Measurements from ENCODE around the gene COMMD1. TPM values are rescaled to one million over a fixed set of nuclear protein-coding genes. Genes with fewer than 3 reads are reported as not detected.
"Not testable (repeated sequence)": the region's sequence is repeated elsewhere in the genome, so short reads cannot be mapped to it uniquely, and the experiment has no call there.

Gene COMMD1
- total RNA-seq, 8 experiments from 2014 or later = 23.6 to 48.6 (median 32.5) TPM

DNA sequence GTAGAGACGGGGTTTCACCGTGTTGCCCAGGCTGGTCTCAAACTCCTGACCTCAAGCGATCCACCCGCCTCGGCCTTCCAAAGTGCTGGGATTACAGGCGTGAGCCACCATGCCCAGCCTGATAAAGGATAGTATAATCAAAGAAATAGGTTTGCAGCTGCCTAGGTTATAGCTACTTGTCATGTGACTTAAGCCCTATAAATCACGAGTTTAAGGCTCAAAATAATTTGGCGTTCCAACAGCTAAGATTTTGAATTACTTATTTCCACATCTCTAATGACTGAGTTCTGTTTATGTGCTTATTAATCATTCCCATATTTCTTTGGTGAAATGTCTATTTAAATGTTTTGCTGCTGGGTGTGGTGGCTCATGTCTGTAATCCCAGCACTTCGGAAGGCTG, 49.4 kb downstream of the COMMD1 start:
- 10 to 100% (median 89%) methylated on average over 1 to 5 of the region's 9 CpGs; no CpG with 5 or more reads in 1 of the 10 experiments for WGBS, 10 experiments

DNA sequence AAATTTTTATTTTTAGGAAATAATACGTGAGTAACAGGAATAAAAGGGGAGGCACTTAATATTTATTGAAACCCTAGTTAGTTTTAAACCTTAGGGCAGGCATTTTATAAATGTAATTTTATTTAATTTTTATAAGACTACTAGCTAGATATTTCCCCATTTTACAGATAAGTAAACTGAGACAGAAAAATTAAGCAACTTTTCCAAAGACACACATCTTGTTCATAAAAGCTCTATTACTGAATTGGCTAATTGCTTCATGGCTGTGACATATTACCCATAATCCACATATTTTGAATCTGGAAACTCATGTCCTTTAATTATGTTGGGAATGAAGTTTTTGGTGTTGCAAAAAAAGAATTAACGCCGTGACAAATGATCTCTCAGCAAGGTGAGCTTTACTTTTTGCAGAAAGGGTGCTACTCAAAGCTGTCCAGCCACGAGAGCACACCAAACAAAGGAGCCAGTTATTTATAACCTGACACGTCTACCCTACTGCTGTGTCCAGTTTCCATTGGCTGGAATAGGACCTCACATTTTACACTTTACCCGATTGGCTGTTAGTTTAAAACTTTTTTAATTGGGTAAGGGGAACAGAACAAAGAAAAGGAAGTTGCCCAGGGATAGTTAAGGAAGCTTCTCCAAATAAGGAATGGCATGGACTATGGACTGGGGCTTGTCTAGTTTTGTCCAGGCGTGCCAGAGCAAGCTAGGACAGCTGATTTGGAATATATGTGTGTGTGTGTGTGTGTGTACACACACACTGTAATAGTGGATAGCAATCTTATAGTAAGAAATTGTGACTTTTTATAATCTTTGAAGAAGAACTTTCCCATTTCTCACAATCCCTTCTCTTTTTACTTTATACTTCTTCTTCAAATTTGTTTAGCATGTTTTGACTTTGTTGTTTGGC, 54.2 kb downstream of the COMMD1 start:
- in situ Hi-C loops (cut with MboI; ENCODE audit: low pct_unique_long_range_greater_than_20kb in 2 of 9, low sequenced_read_pairs in 9 of 9, unreplicated experiment in 9 of 9) = no loop called here
- WGBS, 10 experiments = 89 to 100% (median 97%) methylated on average over 1 to 6 of the region's 7 CpGs; no CpG with 5 or more reads in 1 of the 10 experiments
- Histone ChIP-seq H3K4me3 (no peak overlapping the region), H3K27ac (no peak overlapping the region), H3K4me1 (replicated peaks in 1 of 2) (no peaks in the 10 kb centered on the region)
- ATAC-seq (replicated peaks in 6 of 8) = no peak

More for the DNA sequence above, 49.4 kb downstream of the COMMD1 start:
- in situ Hi-C loops (cut with MboI; ENCODE audit: low pct_unique_long_range_greater_than_20kb in 2 of 9, low sequenced_read_pairs in 9 of 9, unreplicated experiment in 9 of 9); H3K4me1 ChIP-seq (replicated peaks in 1 of 2); H3K27ac ChIP-seq; H3K4me3 ChIP-seq: not testable (repeated sequence)
- ATAC-seq (replicated peaks in 6 of 8) = peak in 2 of 8 experiments; percentile 38 to 49

DNA sequence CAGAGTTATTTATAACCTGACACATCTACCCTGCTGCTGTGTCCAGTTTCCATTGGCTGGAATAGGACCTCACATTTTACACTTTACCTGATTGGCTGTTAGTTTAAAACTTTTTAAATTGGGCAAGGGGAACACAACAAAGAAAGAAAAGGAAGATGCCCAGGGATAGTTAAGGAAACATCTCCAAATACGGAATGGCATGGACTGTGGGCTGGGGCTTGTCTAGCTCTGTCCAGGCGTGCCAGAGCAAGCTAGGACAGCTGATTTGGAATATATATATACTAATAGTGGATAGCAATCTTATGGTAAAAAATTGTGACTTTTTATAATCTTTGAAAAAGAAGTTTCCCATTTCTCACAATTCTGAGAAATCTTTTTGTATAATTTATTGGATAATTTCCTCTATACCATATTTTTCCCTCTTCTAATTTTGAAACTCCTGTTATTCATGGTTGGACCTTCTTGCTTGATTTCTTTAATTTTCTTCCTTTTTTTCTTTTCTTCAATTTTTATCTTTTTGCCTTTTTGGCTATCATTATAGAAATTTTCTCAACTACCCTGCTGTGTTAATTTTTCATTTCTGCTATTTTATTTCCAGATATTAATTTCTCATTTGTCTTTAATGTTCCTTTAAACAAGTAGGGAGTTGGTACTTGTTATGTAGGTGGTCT, 55.9 kb downstream of the COMMD1 start:
- Histone ChIP-seq H3K27ac (no peak overlapping the region), H3K4me3 (no peak overlapping the region), H3K4me1 (replicated peaks in 1 of 2) (no peaks in the 10 kb centered on the region)
- in situ Hi-C loops (cut with MboI; ENCODE audit: low pct_unique_long_range_greater_than_20kb in 2 of 9, low sequenced_read_pairs in 9 of 9, unreplicated experiment in 9 of 9) = no loop called here
- WGBS, 10 experiments = 83 to 100% (median 96%) methylated on average over 1 to 2 of the region's 2 CpGs; no CpG with 5 or more reads in 6 of the 10 experiments
- no peak for ATAC-seq (replicated peaks in 6 of 8)

DNA sequence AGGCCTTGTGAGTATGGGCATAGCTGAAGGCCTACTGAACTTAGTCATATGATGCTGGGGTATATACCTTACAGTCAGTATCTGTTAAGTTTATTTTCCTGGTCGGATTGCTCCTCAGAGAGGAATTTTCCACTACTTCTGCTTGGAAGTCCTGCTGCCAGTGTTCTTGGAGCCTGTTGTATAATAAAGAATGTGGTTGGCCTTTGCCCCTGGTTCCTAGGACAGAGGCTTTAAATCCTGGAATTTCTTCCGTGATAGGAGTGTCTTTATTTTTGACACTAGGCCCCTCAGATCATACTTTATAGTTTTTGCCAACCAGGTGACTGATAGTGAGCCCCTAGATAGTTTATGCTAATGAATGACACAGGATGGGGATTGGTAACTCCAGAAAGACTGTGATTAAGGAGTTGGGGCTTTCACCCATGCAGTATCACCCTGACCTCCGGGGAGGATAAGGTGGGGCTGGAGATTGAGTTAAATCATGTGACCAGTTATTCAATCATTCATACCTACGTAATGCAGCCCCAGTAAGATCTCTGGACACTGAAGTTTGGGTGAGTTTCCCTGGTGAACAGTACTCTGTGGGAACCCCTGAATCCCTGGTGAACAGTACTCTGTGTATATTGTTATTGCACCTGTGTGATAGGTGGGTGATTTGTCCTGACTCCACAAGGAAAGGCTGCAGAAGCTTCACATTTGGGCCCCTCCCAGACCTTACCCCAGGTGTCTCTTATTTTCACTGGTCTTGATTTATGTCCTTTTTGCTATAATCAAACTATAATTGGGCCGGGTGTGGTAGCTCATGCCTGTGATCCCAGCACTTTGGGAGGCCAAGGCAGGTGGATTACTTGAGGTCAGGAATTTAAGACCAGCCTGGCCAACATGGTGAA, 56.9 kb downstream of the COMMD1 start:
- Histone ChIP-seq H3K27ac (no peak overlapping the region), H3K4me1 (replicated peaks in 1 of 2) (no peaks in the 10 kb centered on the region), H3K4me3 (no peak overlapping the region)
- in situ Hi-C loops (cut with MboI; ENCODE audit: low pct_unique_long_range_greater_than_20kb in 2 of 9, low sequenced_read_pairs in 9 of 9, unreplicated experiment in 9 of 9) = no loop called here
- WGBS, 10 experiments = 69 to 100% (median 92%) methylated on average over 1 to 5 of the region's 5 CpGs
- no peak for ATAC-seq (replicated peaks in 6 of 8)

DNA sequence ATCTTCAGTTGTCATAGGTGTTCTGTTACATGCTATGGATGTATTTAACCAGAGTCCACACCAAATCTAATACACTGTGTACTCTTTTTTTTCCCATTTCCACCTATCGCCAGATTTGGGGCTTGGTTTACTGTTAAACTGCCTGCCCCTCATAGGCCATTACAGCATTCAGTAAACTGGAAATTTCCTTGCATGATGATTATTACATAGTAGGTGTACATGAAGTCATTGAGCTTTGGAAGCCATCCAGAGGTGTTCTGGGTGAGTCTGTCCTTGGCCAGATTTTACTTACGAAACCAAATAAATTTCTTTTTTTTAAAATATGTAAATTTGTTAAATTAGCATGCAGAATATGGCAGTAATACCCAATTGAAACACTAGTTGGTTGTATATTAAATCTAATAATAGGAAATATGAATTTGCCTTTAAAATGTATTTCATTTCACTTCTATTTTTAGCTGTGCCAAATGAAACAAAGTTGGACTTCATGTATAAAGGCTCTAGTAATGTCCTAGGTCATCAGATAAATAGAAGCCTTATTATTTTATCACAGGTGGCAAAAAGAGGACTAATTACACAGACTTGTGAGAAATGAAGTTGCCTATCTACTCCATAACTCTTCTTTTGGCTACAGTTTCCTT, 60.7 kb downstream of the COMMD1 start:
- in situ Hi-C loops (cut with MboI; ENCODE audit: low pct_unique_long_range_greater_than_20kb in 2 of 9, low sequenced_read_pairs in 9 of 9, unreplicated experiment in 9 of 9) = no loop called here
- no peak overlapping the region for H3K27ac ChIP-seq
- no peaks in the 10 kb centered on the region for H3K4me1 ChIP-seq (replicated peaks in 1 of 2)
- 70 to 100% (median 91%) methylated on average over 1 to 2 of the region's 2 CpGs; no CpG with 5 or more reads in 2 of the 10 experiments for WGBS, 10 experiments
- no peak for ATAC-seq (replicated peaks in 6 of 8)
- H3K4me3 ChIP-seq = no peak overlapping the region

DNA sequence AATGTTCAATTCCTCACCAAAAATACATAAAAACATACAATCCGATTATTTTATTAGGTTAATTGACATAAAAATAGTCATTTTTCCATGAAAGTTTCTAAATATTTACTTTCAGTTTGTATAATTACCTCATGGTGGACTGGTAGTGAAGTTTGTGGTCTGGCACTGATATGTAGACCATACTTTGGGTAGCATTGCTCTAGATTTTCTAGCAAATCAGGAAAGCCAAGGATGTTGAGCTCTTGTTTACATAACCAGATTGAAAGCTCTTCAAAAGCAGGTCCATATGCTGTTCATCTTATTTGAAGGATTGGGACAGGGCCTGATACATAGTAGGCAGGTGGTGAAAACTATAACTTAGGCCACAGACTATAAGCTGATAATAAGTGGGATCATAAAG, 61.8 kb downstream of the COMMD1 start:
- in situ Hi-C loops (cut with MboI; ENCODE audit: low pct_unique_long_range_greater_than_20kb in 2 of 9, low sequenced_read_pairs in 9 of 9, unreplicated experiment in 9 of 9) = no loop called here
- no peak overlapping the region for H3K4me3 ChIP-seq
- ATAC-seq (replicated peaks in 6 of 8) = peak in 1 of 8 experiments; percentile 20
- 0 to 100% (median 83%) methylated on average over 1 of the region's 1 CpG; no CpG with 5 or more reads in 1 of the 10 experiments for WGBS, 10 experiments
- H3K27ac ChIP-seq = no peak overlapping the region
- H3K4me1 ChIP-seq (replicated peaks in 1 of 2) = no peaks in the 10 kb centered on the region

DNA sequence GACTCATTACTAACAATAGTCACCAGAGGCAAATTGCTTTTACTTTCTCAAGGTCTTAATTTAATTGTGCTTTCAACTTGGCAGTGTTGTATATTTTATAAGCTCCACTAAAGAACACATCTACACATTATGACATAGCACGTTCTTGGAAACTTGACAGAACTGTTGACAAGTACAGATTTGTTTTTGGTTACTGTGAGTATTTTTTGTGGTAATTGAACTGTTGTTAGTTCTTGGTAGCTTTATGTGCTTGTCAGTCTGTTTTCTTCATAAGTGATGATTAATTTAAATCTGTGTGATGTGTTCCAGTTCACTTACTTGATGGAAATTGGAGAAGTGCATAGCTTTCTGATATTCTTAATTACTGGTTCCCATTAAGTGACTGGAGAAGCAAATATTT, 63.9 kb downstream of the COMMD1 start:
- H3K4me3 ChIP-seq = no peak overlapping the region
- H3K27ac ChIP-seq = no peak overlapping the region
- in situ Hi-C loops (cut with MboI; ENCODE audit: low pct_unique_long_range_greater_than_20kb in 2 of 9, low sequenced_read_pairs in 9 of 9, unreplicated experiment in 9 of 9) = no loop called here
- WGBS, 10 experiments = 67 to 100% (median 71%) methylated on average over 1 of the region's 1 CpG; no CpG with 5 or more reads in 5 of the 10 experiments
- no peak for ATAC-seq (replicated peaks in 6 of 8)
- H3K4me1 ChIP-seq (replicated peaks in 1 of 2) = no peaks in the 10 kb centered on the region

DNA sequence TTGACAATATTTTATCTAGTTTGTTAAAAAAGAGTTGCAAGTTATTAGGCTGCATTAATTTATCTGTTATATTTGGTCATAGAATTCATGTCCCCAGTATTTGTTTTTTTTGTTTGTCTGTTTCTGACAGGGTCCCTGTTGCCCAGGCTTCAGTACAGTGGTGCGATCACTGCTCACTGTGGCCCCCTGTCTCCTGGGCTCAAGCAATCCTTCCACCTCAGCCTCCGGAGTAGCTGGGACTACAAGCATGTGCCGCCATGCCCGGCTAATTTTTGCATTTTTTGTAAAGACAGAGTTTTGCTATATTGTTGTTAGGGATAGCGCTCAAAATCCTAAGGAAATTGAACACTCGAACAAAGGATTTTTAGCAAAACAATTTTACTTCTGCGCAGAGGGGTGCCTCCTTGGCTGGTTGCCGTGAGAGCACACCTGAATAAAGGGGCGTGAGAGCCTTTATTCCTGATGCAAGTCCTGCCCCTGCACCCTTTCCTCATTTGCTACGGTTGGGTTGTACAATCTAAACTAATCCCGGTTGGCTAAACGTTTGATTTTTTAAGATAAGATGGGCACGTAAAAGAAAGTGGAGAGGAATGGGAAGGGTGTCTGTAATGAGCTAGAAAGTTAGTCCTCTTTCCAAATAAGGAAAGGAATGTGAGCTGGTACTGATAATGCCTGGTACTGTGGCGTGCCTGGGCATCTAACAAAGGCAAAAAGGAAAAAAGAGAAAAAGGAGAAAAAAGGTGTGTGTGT, 65.5 kb downstream of the COMMD1 start:
- no peak overlapping the region for H3K4me3 ChIP-seq
- in situ Hi-C loops (cut with MboI; ENCODE audit: low pct_unique_long_range_greater_than_20kb in 2 of 9, low sequenced_read_pairs in 9 of 9, unreplicated experiment in 9 of 9) = no loop called here
- WGBS, 10 experiments = 53 to 98% (median 82%) methylated on average over 4 to 12 of the region's 14 CpGs; no CpG with 5 or more reads in 1 of the 10 experiments
- no peaks in the 10 kb centered on the region for H3K4me1 ChIP-seq (replicated peaks in 1 of 2)
- peak in 1 of 8 experiments; percentile 65 for ATAC-seq (replicated peaks in 6 of 8)
- no peak overlapping the region for H3K27ac ChIP-seq

DNA sequence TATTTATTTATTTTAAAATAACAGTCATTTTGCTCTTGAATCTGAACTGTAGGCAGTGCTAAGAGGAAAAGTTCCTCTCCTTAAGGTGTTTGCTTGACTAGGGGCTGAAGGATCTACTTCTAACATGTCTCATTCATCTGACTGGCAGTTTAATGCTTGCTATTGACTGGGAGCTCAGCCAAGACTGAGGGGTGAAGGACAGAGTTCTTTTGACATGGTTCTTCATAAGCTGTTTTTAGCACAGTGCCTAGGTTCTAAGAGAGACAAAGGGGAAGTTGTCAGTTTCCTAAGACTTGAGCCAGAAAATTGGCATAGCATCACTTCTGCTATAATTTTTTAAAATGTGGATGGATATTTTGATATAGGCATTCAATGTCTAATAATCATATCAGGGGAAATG, 73.0 kb downstream of the COMMD1 start:
- Histone ChIP-seq H3K4me3 (no peak overlapping the region), H3K4me1 (replicated peaks in 1 of 2) (no peaks in the 10 kb centered on the region), H3K27ac (no peak overlapping the region)
- ATAC-seq (replicated peaks in 6 of 8) = no peak
- in situ Hi-C loops (cut with MboI; ENCODE audit: low pct_unique_long_range_greater_than_20kb in 2 of 9, low sequenced_read_pairs in 9 of 9, unreplicated experiment in 9 of 9) = loop anchor here in 2 of 9 experiments (25.0 kb wide), 1 partner anchor 434 kb away; no protein-coding TSS in a partner anchor

DNA sequence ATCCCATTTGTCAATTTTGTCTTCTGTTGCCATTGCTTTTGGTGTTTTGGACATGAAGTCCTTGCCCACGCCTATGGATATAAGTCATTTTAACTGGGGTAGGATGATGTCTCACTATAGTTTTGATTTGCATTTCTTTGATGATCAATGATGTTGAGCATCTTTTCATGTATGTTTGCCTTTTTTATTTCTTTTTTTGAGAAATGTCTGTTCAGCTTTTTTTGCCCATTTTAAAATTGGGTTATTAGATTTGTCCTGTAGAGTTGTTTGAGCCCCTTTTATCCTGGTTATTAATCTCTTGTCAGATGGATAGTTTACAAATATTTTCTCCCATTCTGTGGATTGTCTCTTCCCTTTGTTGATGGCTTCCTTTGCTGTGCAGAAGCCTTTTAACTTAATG, 75.3 kb downstream of the COMMD1 start:
- in situ Hi-C loops (cut with MboI; ENCODE audit: low pct_unique_long_range_greater_than_20kb in 2 of 9, low sequenced_read_pairs in 9 of 9, unreplicated experiment in 9 of 9) = loop anchor here in 2 of 9 experiments (25.0 kb wide), 1 partner anchor 432 kb away; no protein-coding TSS in a partner anchor
- WGBS, 10 experiments = 88 to 100% (median 95%) methylated on average over 1 of the region's 1 CpG; no CpG with 5 or more reads in 6 of the 10 experiments
- ATAC-seq (replicated peaks in 6 of 8) = no peak
- H3K4me3 ChIP-seq = no peak overlapping the region
- H3K27ac ChIP-seq = no peak overlapping the region
- H3K4me1 ChIP-seq (replicated peaks in 1 of 2) = no peaks in the 10 kb centered on the region

DNA sequence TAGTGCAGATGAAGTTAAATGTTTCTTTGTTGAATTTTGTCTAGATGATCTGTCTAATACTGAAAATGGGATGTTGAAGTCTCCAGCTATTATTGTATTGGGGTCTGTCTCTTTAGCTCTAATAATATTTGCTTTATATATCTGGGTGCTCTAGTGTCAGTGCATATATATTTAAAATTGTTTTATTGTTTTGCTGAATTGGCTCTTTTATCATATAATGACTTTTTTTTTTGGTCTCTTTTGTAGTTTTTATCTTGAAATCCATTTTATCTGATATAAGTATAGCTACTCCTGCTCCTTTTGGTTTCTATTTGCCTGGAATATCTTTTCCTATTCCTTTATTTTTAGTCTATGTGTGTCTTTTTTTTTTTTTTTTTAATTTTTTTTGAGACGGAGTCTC, 79.2 kb downstream of the COMMD1 start:
- Histone ChIP-seq H3K4me3 (no peak overlapping the region), H3K4me1 (replicated peaks in 1 of 2) (no peaks in the 10 kb centered on the region), H3K27ac (no peak overlapping the region)
- 56 to 100% (median 100%) methylated on average over 1 of the region's 1 CpG; no CpG with 5 or more reads in 5 of the 10 experiments for WGBS, 10 experiments
- ATAC-seq (replicated peaks in 6 of 8) = no peak
- in situ Hi-C loops (cut with MboI; ENCODE audit: low pct_unique_long_range_greater_than_20kb in 2 of 9, low sequenced_read_pairs in 9 of 9, unreplicated experiment in 9 of 9) = loop anchor here in 2 of 9 experiments (25.0 kb wide), 1 partner anchor 428 kb away; no protein-coding TSS in a partner anchor
